Right atrium auricular region (tissue), 2 donors: ENCODE results near the gene TDRD1. TPM values are rescaled to one million over a fixed set of nuclear protein-coding genes. Genes with fewer than 3 reads are reported as not detected.

ENCODE experiments used
- DNase-seq: peaks from one replicate; pipeline ENCODE4 v3.0.0-alpha.2; 2019; ENCODE audit warnings: low spot score
- H3K27ac ChIP-seq, 2 donors: fragments of 200-600 bp; sonication (generic); 1 replicate in 1 of 2; 2 replicates in 1 of 2; pipeline ENCODE4 v1.5.1; 2016 to 2019
- H3K27me3 ChIP-seq, 2 donors: fragments of 200-600 bp; sonication (generic); one replicate each; pipeline versions ENCODE4 v1.5.1 to v1.6.0; 2017 to 2019
- H3K36me3 ChIP-seq: fragments of 200-600 bp; sonication (generic); one replicate; pipeline ENCODE4 v1.5.1; 2016
- H3K4me1 ChIP-seq, 2 donors: fragments of 200-600 bp; sonication (generic); one replicate each; pipeline versions ENCODE4 v1.5.1 to v1.6.0; 2017 to 2019
- H3K4me3 ChIP-seq, 2 donors: fragments of 200-600 bp; sonication (generic); 1 replicate in 1 of 2; 2 replicates in 1 of 2; pipeline ENCODE4 v1.5.1; 2017 to 2019; ENCODE audit warnings: mild to moderate bottlenecking in 1 of 2, moderate library complexity in 1 of 2
- H3K9me3 ChIP-seq, 2 donors: fragments of 200-600 bp; sonication (generic); one replicate each; pipeline ENCODE4 v1.5.1; 2019
- CTCF ChIP-seq, 2 donors: fragments of 200-600 bp; sonication (generic); IDR thresholded peaks; one replicate each; pipeline ENCODE4 v1.5.1; 2019; ENCODE audit warnings: antibody characterized with exemption in 2 of 2
- total RNA-seq, 2 donors: library from RNA; depleted of rRNA; stranded (reverse); fragments of >200 nt; gene quantifications; one replicate each; pipeline ENCODE4 v1.1.0, GENCODE V29; 2016

Gene TDRD1
- total RNA-seq, 2 donors from 2014 or later = 0.12 to 1.1 TPM

- Histone ChIP-seq H3K4me3 (no peak overlapping the region), H3K27me3 (no peaks in the 10 kb centered on the region), H3K4me1 (no peaks in the 10 kb centered on the region), H3K36me3 (no peaks in the 10 kb centered on the region), H3K27ac (no peak overlapping the region), H3K9me3 (no peaks in the 10 kb centered on the region)
- no peak for TF ChIP-seq CTCF (IDR thresholded peaks at IDR 0.05)
- no peak for DNase-seq
Measured at GRCh38 chr10:114188001-114188400, 8.8 kb downstream of the TDRD1 start.

- TF ChIP-seq CTCF (IDR thresholded peaks at IDR 0.05) = no peak
- H3K36me3 ChIP-seq = no peaks in the 10 kb centered on the region
- no peaks in the 10 kb centered on the region for H3K4me1 ChIP-seq
- DNase-seq = no peak
- H3K4me3 ChIP-seq = no peak overlapping the region
- H3K27ac ChIP-seq = no peak overlapping the region
- H3K27me3 ChIP-seq = no peaks in the 10 kb centered on the region
- no peaks in the 10 kb centered on the region for H3K9me3 ChIP-seq
Measured at GRCh38 chr10:114188900-114189299, 9.7 kb downstream of the TDRD1 start.

- no peaks in the 10 kb centered on the region for H3K27me3 ChIP-seq
- H3K36me3 ChIP-seq = no peaks in the 10 kb centered on the region
- H3K9me3 ChIP-seq = no peaks in the 10 kb centered on the region
- H3K4me1 ChIP-seq = no peaks in the 10 kb centered on the region
- no peak for DNase-seq
- H3K27ac ChIP-seq = no peak overlapping the region
- H3K4me3 ChIP-seq = no peak overlapping the region
- no peak for TF ChIP-seq CTCF (IDR thresholded peaks at IDR 0.05)
Measured at GRCh38 chr10:114189700-114190099, 10.5 kb downstream of the TDRD1 start.

- H3K27me3 ChIP-seq = no peaks in the 10 kb centered on the region
- no peaks in the 10 kb centered on the region for H3K4me1 ChIP-seq
- no peak overlapping the region for H3K27ac ChIP-seq
- H3K36me3 ChIP-seq = no peaks in the 10 kb centered on the region
- no peak overlapping the region for H3K4me3 ChIP-seq
- DNase-seq = no peak
- TF ChIP-seq CTCF (IDR thresholded peaks at IDR 0.05) = no peak
- H3K9me3 ChIP-seq = no peaks in the 10 kb centered on the region
Measured at GRCh38 chr10:114195079-114195478, 15.9 kb downstream of the TDRD1 start.

- H3K9me3 ChIP-seq = no peaks in the 10 kb centered on the region
- no peak overlapping the region for H3K27ac ChIP-seq
- no peaks in the 10 kb centered on the region for H3K4me1 ChIP-seq
- no peak overlapping the region for H3K4me3 ChIP-seq
- DNase-seq = no peak
- H3K36me3 ChIP-seq = no peaks in the 10 kb centered on the region
- no peaks in the 10 kb centered on the region for H3K27me3 ChIP-seq
- TF ChIP-seq CTCF (IDR thresholded peaks at IDR 0.05) = no peak
Measured at GRCh38 chr10:114199239-114199638, 20.1 kb downstream of the TDRD1 start.

- Histone ChIP-seq H3K27me3 (no peaks in the 10 kb centered on the region), H3K9me3 (no peaks in the 10 kb centered on the region), H3K4me3 (no peak overlapping the region), H3K4me1 (no peaks in the 10 kb centered on the region), H3K36me3 (no peaks in the 10 kb centered on the region), H3K27ac (no peak overlapping the region)
- no peak for DNase-seq
- TF ChIP-seq CTCF (IDR thresholded peaks at IDR 0.05) = no peak
Measured at GRCh38 chr10:114202812-114203211, 23.7 kb downstream of the TDRD1 start.
